GM10248 (cell line): ENCODE data around the gene NXF1.

ENCODE experiments used
- CTCF ChIA-PET: fragments of 300-600 bp; sonication (Branson Sonifier 250); formaldehyde crosslinking; extraction: SDS; loops from one replicate; lab custom pipeline; 2021; ENCODE audit warnings: antibody characterized with exemption; lab: Yijun Ruan, JAX
- POLR2A ChIA-PET: fragments of 350-650 bp; sonication (Branson Sonifier 250); formaldehyde crosslinking; extraction: SDS; loops from one replicate; lab custom pipeline; 2020; ENCODE audit warnings: antibody characterized with exemption; lab: Yijun Ruan, JAX
- DNase-seq: peaks from one replicate; pipeline ENCODE4 v3.0.0; 2012; ENCODE audit errors: extremely low spot score
- TF ChIP-seq, protein P1 (sequence below): IDR thresholded peaks from 2 replicates; pipeline ENCODE4 v1.5.1; 2012; ENCODE audit warnings: mild to moderate bottlenecking, low read depth; ENCODE audit errors: extremely low read depth, missing control alignments, control extremely low read depth

The NXF1 gene

DNA sequence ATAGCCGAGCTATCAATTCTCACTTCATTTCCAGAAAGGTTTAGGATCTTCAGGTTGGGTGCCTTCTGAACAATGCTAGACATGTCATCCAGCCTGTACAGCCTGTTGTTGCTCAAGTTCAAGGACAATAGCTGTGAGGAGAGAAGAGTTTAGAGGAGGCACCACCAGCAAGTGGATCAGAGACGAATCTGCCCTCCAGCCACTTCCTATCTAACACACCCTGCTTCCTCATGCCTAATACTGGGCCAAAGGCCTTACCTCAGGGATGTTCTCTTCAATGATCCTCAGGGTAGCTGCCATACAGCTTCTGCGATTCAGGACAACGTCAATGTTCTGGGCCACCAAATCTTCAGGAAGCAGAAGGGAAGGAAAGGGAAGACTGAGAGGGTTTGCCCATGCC, 4.2 kb downstream of the NXF1 start:
- DNase-seq = no peak
- ChIA-PET POLR2A (interaction anchor here (0.7 to 3.2 kb wide), 9 partner anchors 10 to 210 kb away, joined by 3 to 28 read pairs (median 5); partner anchors contain the start of genes C11orf98, CSKMT, SLC3A2 and STX5), CTCF (interaction anchor here (1.1 to 3.5 kb wide), 6 partner anchors 8 to 179 kb away, joined by 3 to 15 read pairs (median 4); partner anchors contain the start of genes B3GAT3 and TMEM179B)
- TF ChIP-seq, protein P1, sequence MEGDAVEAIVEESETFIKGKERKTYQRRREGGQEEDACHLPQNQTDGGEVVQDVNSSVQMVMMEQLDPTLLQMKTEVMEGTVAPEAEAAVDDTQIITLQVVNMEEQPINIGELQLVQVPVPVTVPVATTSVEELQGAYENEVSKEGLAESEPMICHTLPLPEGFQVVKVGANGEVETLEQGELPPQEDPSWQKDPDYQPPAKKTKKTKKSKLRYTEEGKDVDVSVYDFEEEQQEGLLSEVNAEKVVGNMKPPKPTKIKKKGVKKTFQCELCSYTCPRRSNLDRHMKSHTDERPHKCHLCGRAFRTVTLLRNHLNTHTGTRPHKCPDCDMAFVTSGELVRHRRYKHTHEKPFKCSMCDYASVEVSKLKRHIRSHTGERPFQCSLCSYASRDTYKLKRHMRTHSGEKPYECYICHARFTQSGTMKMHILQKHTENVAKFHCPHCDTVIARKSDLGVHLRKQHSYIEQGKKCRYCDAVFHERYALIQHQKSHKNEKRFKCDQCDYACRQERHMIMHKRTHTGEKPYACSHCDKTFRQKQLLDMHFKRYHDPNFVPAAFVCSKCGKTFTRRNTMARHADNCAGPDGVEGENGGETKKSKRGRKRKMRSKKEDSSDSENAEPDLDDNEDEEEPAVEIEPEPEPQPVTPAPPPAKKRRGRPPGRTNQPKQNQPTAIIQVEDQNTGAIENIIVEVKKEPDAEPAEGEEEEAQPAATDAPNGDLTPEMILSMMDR = no peak

DNA sequence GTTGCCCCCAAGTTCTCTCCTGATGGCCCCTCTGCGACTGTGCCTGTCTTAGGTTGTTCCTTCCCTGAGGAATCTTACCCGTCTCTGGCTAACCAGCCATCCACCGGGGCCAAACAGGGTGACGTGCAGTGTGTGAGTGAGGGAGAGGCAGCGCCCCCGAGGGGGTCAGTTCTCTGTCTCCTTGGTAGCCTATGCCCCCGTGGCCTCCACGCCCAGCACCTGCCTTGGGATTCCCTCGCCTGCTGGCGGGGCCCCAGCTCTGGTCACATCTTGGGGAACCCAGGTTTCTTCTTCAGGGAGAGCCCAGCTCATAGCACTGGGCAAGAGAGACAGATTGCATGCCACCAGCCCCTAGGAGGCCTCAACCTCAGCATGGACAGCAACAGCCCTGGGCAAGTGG, 5.8 kb downstream of the NXF1 start:
- DNase-seq = no peak
- ChIA-PET CTCF (interaction anchor here (3.5 kb wide), 1 partner anchor 10 kb away, joined by 15 read pairs; no protein-coding TSS in a partner anchor), POLR2A (interaction anchor here (0.6 to 3.2 kb wide), 4 partner anchors 8 to 208 kb away, joined by 3 to 28 read pairs (median 14); partner anchors contain the start of genes TMEM223, TUT1 and WDR74)
- TF ChIP-seq, protein P1 = no peak

DNA sequence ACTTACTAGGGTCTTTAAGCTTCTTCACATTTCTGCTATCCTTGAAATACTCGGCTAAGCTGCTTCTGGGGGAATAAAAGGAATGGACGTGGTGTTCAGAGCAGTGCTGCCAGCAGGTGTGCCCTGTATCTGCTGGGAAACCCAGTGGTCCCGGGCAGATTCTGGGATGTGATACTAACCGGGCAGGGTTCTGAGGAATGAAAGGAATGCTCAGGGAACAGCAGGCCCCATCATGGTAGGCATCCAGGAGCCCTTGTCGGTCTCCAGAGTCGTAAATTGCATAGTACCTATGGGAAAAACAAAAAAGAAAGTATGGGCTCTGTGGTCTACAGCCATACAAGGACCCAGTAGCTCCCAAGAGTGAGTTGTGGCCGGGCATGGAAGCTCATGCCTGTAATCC, 9.0 kb downstream of the NXF1 start:
- POLR2A ChIA-PET = interaction anchor here (0.6 to 2.8 kb wide), 9 partner anchors 7 to 223 kb away, joined by 3 to 13 read pairs (median 4); partner anchors contain the start of genes EEF1G, NXF1, STX5 and TEX54
- TF ChIP-seq, protein P1 = no peak
- CTCF ChIA-PET = interaction anchor here (1.1 to 3.6 kb wide), 2 partner anchors 9 to 67 kb away, joined by 3 to 40 read pairs; partner anchors contain the start of gene TMEM179B
- no peak for DNase-seq

DNA sequence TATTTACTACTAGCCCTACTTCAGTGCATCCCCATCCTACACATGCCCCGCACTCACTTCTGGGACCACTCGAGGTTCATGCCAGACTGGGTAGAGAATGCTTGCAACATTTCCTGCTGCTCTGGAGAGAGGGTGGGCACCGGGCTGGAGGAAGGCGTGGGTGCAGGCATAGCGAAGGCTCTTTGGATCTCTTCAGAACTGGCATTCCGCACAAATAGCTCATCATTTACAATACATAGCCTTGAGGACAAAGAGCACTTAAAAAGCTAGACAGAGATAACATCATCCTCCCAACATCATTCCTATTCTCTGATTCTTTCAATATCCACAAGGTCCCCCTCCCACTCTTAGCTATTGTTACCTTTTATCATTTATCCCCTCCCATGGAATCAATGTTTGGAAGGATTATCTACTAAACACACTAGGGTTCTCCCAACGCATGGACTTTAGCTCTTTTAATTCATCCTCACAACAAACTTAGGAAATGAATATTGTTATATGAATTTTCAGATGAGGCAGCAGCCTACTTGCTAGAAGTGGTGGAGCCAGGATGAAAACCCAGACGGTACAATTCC, 11.0 kb downstream of the NXF1 start:
- TF ChIP-seq, protein P1 = no peak
- CTCF ChIA-PET = interaction anchor here (0.9 to 1.4 kb wide), 5 partner anchors 12 to 23 kb away, joined by 3 to 5 read pairs (median 3); partner anchors contain the start of gene TAF6L
- no peak for DNase-seq
- POLR2A ChIA-PET = interaction anchor here (0.5 to 2.8 kb wide), 7 partner anchors 9 to 235 kb away, joined by 3 to 13 read pairs (median 6); no protein-coding TSS in a partner anchor

DNA sequence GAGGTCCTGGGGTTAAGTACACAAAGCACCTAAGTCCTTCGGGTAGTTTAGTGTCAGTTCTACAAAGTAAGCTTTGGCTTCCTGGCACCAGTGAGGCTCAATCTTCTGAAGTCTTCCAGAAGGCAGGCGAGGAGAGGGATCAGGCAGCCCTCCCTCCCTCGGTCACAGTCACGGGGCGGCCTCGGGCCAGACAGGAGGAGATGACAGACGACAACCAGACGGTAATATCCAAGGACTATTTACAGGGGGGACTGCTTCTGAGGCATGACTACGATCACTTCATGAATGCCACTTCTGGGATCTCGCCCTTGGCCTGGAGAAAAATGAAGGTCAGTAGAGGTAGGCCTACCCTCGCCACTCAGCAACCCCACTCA, 13.1 kb downstream of the NXF1 start:
- DNase-seq = no peak
- ChIA-PET POLR2A (interaction anchor here (1.3 to 4.3 kb wide), 2 partner anchors 9 to 14 kb away, joined by 4 to 28 read pairs; no protein-coding TSS in a partner anchor), CTCF (interaction anchor here (1.1 kb wide), 1 partner anchor 44 kb away, joined by 3 read pairs; no protein-coding TSS in a partner anchor)
- TF ChIP-seq, protein P1 = no peak

GRCh38 chr11:62791501-62792201, 13.6 kb downstream of the NXF1 start, which contains the start of gene TMEM223:
Gene TMEM223 (minus strand): TSS chr11:62792006. CDS start chr11:62791994, 12 bp downstream.
- CTCF ChIA-PET = interaction anchor here (1.1 to 2.9 kb wide), 2 partner anchors 9 to 44 kb away, joined by 3 to 15 read pairs; no protein-coding TSS in a partner anchor
- DNase-seq = peak; percentile 93
- POLR2A ChIA-PET = interaction anchor here (1.3 to 4.3 kb wide), 2 partner anchors 10 to 14 kb away, joined by 4 to 28 read pairs; no protein-coding TSS in a partner anchor
- TF ChIP-seq, protein P1 = no peak
